Erythroblast (primary cell): ENCODE data around the gene CETP.
"Not testable (repeated sequence)": the region's sequence is repeated elsewhere in the genome, so short reads cannot be mapped to it uniquely, and the experiment has no call there.

Experiments used
- GATA1 ChIP-seq: IDR thresholded peaks from 2 replicates; pipeline ENCODE4 v1.6.1; 2011; ENCODE audit warnings: low read depth, mild to moderate bottlenecking, control low read depth, low read length, moderate library complexity
- POLR2A ChIP-seq: IDR thresholded peaks from 2 replicates; pipeline ENCODE4 v1.6.1; 2011; ENCODE audit warnings: mild to moderate bottlenecking, low read length

DNA sequence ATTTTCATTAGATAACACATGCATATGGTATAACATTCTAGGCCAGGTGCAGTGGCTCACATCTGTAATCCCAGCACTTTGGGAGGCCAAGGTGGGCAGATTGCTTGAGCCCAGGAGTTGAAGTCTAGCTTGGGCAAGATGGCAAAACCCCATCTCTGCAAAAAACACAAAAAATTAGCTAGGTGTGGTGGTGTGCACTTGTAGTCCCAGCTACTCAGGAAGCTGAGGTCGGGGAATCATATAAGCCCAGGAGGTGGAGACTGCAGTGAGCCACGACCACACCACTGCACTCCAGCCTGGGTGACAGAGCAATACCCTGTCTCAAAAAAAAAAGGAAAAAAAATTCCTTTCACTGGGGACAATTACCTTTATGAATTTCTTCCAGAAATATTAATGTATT lies 43.8 kb downstream of the CETP start:
- TF ChIP-seq POLR2A, GATA1: not testable (repeated sequence)
